Neutrophil (primary cell): ENCODE measurements around the gene PDE4D.

Experiments used
- H3K27ac ChIP-seq: fragments of 200-600 bp; sonication (generic); 2 replicates; pipeline ENCODE4 v1.5.1; 2016; ENCODE audit warnings: mild to moderate bottlenecking, moderate library complexity
- H3K27me3 ChIP-seq: fragments of 200-600 bp; sonication (generic); 2 replicates; pipeline ENCODE4 v1.6.0; 2016; ENCODE audit warnings: mild to moderate bottlenecking
- H3K36me3 ChIP-seq: fragments of 200-600 bp; sonication (generic); 2 replicates; pipeline ENCODE4 v1.5.1; 2017
- H3K4me1 ChIP-seq, 2 experiments: fragments of 200-600 bp in 1 of 2; sonication (generic) in 1 of 2; 1 replicate in 1 of 2; 2 replicates in 1 of 2; pipeline versions ENCODE4 v1.5.1 to v1.6.1; 2013 to 2016; ENCODE audit warnings: low read depth in 1 of 2, low read length in 1 of 2, mild to moderate bottlenecking in 1 of 2, moderate library complexity in 1 of 2; ENCODE audit not compliant: control insufficient read depth in 1 of 2, insufficient read depth in 1 of 2
- H3K4me3 ChIP-seq, 2 experiments: fragments of 200-600 bp in 1 of 2; sonication (generic) in 1 of 2; 1 replicate in 1 of 2; 2 replicates in 1 of 2; pipeline ENCODE4 v1.5.1; 2013 to 2016; ENCODE audit warnings: low read depth in 1 of 2, low read length in 1 of 2, mild to moderate bottlenecking in 1 of 2, moderate library complexity in 1 of 2
- H3K9me3 ChIP-seq: fragments of 200-600 bp; sonication (generic); 2 replicates; pipeline ENCODE4 v1.5.1; 2016
- CTCF ChIP-seq: fragments of 200-600 bp; sonication (generic); IDR thresholded peaks from 2 replicates; pipeline ENCODE4 v1.5.1; 2016; ENCODE audit warnings: antibody characterized with exemption

The PDE4D gene

GRCh38 chr5:59236448-59236847 lies 657.1 kb downstream of the PDE4D start:
- Histone ChIP-seq H3K4me1 (peaks cover 9 to 15% of the 10 kb centered on the region in 2 experiments), H3K27me3 (no peaks in the 10 kb centered on the region), H3K27ac (no peak overlapping the region), H3K36me3 (no peaks in the 10 kb centered on the region), H3K4me3 (no peak overlapping the region), H3K9me3 (no peaks in the 10 kb centered on the region)
- TF ChIP-seq CTCF, result no peak

GRCh38 chr5:59234236-59234635 lies 659.3 kb downstream of the PDE4D start:
- Histone ChIP-seq H3K27me3 (no peaks in the 10 kb centered on the region), H3K4me3 (no peak overlapping the region), H3K36me3 (no peaks in the 10 kb centered on the region), H3K4me1 (peaks cover 9 to 15% of the 10 kb centered on the region in 2 experiments), H3K27ac (no peak overlapping the region), H3K9me3 (no peaks in the 10 kb centered on the region)
- no peak for TF ChIP-seq CTCF

GRCh38 chr5:59231221-59231931 lies 662.1 kb downstream of the PDE4D start:
- H3K27me3 ChIP-seq, result no peaks in the 10 kb centered on the region
- TF ChIP-seq CTCF, result no peak

GRCh38 chr5:59222687-59223511 lies 670.6 kb downstream of the PDE4D start:
- TF ChIP-seq CTCF, result no peak
- no peak overlapping the region for H3K4me3 ChIP-seq
- no peaks in the 10 kb centered on the region for H3K27me3 ChIP-seq
- no peaks in the 10 kb centered on the region for H3K36me3 ChIP-seq
- H3K4me1 ChIP-seq, result no peaks in the 10 kb centered on the region
- H3K27ac ChIP-seq, result no peak overlapping the region
- H3K9me3 ChIP-seq, result no peaks in the 10 kb centered on the region

More at GRCh38 chr5:59231221-59231931, 662.1 kb downstream of the PDE4D start:
- Histone ChIP-seq H3K9me3 (no peaks in the 10 kb centered on the region), H3K4me1 (peaks cover 2 to 5% of the 10 kb centered on the region in 2 experiments), H3K27ac (no peak overlapping the region), H3K4me3 (no peak overlapping the region), H3K36me3 (no peaks in the 10 kb centered on the region)

- Histone ChIP-seq H3K4me1 (no peaks in the 10 kb centered on the region), H3K27me3 (no peaks in the 10 kb centered on the region), H3K4me3 (no peak overlapping the region), H3K27ac (no peak overlapping the region), H3K36me3 (no peaks in the 10 kb centered on the region), H3K9me3 (no peaks in the 10 kb centered on the region)
- no peak for TF ChIP-seq CTCF
Observed at GRCh38 chr5:59221769-59222168, 671.8 kb downstream of the PDE4D start.
